H1 (cell line): ENCODE data around the gene ORAI1. TPM values are rescaled to one million over a fixed set of nuclear protein-coding genes. Genes with fewer than 3 reads are reported as not detected.

Source experiments
- CTCF ChIA-PET: fragments of 300-600 bp; sonication (Branson Sonifier 250); formaldehyde crosslinking; loops from one replicate; lab custom pipeline; 2021; ENCODE audit not compliant: partially characterized antibody; lab: Charles Lee
- POLR2A ChIA-PET: fragments of 300-600 bp; sonication (Branson Sonifier 250); formaldehyde crosslinking; loops from one replicate; lab custom pipeline; 2021; ENCODE audit warnings: inconsistent platforms; ENCODE audit not compliant: partially characterized antibody; lab: Charles Lee
- DNase-seq, 2 experiments: peaks; one replicate each; pipeline versions ENCODE4 v3.0.0 to v3.0.0-alpha.2; 2010 to 2022; ENCODE audit warnings: low spot score in 2 of 2, low read depth in 1 of 2, mixed read lengths in 1 of 2
- FAIRE-seq: peaks from 2 replicates; lab custom pipeline; 2011; peaks lifted over from hg19 to GRCh38; lab: Jason Lieb, UNC
- H2AFZ ChIP-seq: 2 replicates; pipeline ENCODE4 v1.8.1; 2012; ENCODE audit warnings: low read length, inconsistent platforms
- H2AK5ac ChIP-seq: 2 replicates; pipeline ENCODE4 v1.6.1; 2013; ENCODE audit warnings: low read depth, low read length
- H2BK120ac ChIP-seq: replicated peaks from 2 replicates; pipeline ENCODE3; 2013; ENCODE audit warnings: low read depth, low read length, inconsistent platforms
- H2BK12ac ChIP-seq: 2 replicates; pipeline ENCODE4 v1.6.1; 2013; ENCODE audit warnings: low read depth, low read length
- H2BK15ac ChIP-seq: 2 replicates; pipeline ENCODE4 v1.6.1; 2013; ENCODE audit warnings: low read length
- H2BK20ac ChIP-seq: 2 replicates; pipeline ENCODE4 v1.6.1; 2013; ENCODE audit warnings: low read length
- H2BK5ac ChIP-seq: 2 replicates; pipeline ENCODE4 v1.6.1; 2013; ENCODE audit warnings: low read depth, low read length
- H3K14ac ChIP-seq: 2 replicates; pipeline ENCODE4 v1.6.1; 2013; ENCODE audit warnings: inconsistent platforms; ENCODE audit not compliant: insufficient read length
- H3K18ac ChIP-seq: 2 replicates; pipeline ENCODE4 v1.6.1; 2013; ENCODE audit warnings: low read length; ENCODE audit errors: extremely low read depth
- H3K23ac ChIP-seq: 2 replicates; pipeline ENCODE4 v1.6.1; 2013; ENCODE audit warnings: inconsistent platforms; ENCODE audit not compliant: insufficient read length
- H3K23me2 ChIP-seq: 2 replicates; pipeline ENCODE4 v1.6.1; 2013; ENCODE audit warnings: low read depth, low read length
- H3K27ac ChIP-seq: 2 replicates; pipeline ENCODE4 v1.6.1; 2011; ENCODE audit warnings: low read depth, low read length, inconsistent platforms
- H3K27me3 ChIP-seq, 4 experiments: replicated peaks in 1 of 4; 1 replicate in 1 of 4; 2 replicates in 3 of 4; pipeline versions ENCODE4 v1.6.1 to v1.8.1; 2011 to 2013; ENCODE audit warnings: low read length in 3 of 4, mild to moderate bottlenecking in 3 of 4, inconsistent platforms in 2 of 4, mixed read lengths in 2 of 4, moderate library complexity in 1 of 4; ENCODE audit not compliant: control insufficient read depth in 3 of 4, insufficient read depth in 3 of 4; ENCODE audit errors: extremely low read depth in 1 of 4
- H3K36me3 ChIP-seq, 4 experiments: 2 replicates each; pipeline versions ENCODE4 v1.6.1 to v1.8.1; 2011 to 2013; ENCODE audit warnings: mild to moderate bottlenecking in 4 of 4, low read length in 3 of 4, moderate library complexity in 2 of 4, control low read depth in 1 of 4, inconsistent platforms in 1 of 4; ENCODE audit not compliant: insufficient read depth in 4 of 4, control insufficient read depth in 2 of 4
- H3K4ac ChIP-seq: replicated peaks from 2 replicates; pipeline ENCODE3; 2013; ENCODE audit warnings: low read length, low read depth, mixed read lengths, inconsistent platforms; ENCODE audit not compliant: insufficient read length
- H3K4me1 ChIP-seq, 4 experiments: replicated peaks in 1 of 4; 1 replicate in 1 of 4; 2 replicates in 3 of 4; pipeline versions ENCODE4 v1.6.1 to v1.8.1; 2011 to 2013; ENCODE audit warnings: low read length in 3 of 4, inconsistent platforms in 2 of 4, mixed read lengths in 1 of 4; ENCODE audit not compliant: insufficient read depth in 4 of 4, control insufficient read depth in 3 of 4
- H3K4me2 ChIP-seq, 2 experiments: 2 replicates each; pipeline versions ENCODE4 v1.6.1 to v1.8.1; 2011 to 2013; ENCODE audit warnings: low read depth in 2 of 2, low read length in 2 of 2, control low read depth in 1 of 2, inconsistent platforms in 1 of 2, mild to moderate bottlenecking in 1 of 2; ENCODE audit not compliant: insufficient read depth in 1 of 2
- H3K4me3 ChIP-seq, 4 experiments: fragments of 200-600, 300-600 bp in 1 of 4; sonication (generic), shearing (Covaris generic), sonication (Bioruptor Twin) in 1 of 4; 2 replicates each; pipeline versions ENCODE4 v1.5.1 to v1.8.1; 2011 to 2016; ENCODE audit warnings: low read length in 4 of 4, low read depth in 3 of 4, control low read depth in 2 of 4, inconsistent platforms in 2 of 4, mild to moderate bottlenecking in 2 of 4, mixed read lengths in 1 of 4, moderate library complexity in 1 of 4; ENCODE audit not compliant: insufficient read depth in 2 of 4; ENCODE audit errors: extremely low read depth in 1 of 4
- H3K56ac ChIP-seq: replicated peaks from 2 replicates; pipeline ENCODE3; 2013; ENCODE audit warnings: low read depth, mild to moderate bottlenecking, mixed read lengths, low read length, inconsistent platforms; ENCODE audit not compliant: insufficient read length
- H3K79me1 ChIP-seq: 2 replicates; pipeline ENCODE4 v1.6.1; 2013; ENCODE audit warnings: low read depth, low read length, control low read depth
- H3K79me2 ChIP-seq, 2 experiments: 2 replicates each; pipeline versions ENCODE4 v1.6.1 to v1.8.1; 2012 to 2013; ENCODE audit warnings: low read length in 2 of 2, mild to moderate bottlenecking in 2 of 2, inconsistent platforms in 1 of 2; ENCODE audit not compliant: insufficient read depth in 2 of 2, control insufficient read depth in 1 of 2
- H3K9ac ChIP-seq, 4 experiments: replicated peaks in 1 of 4; 1 replicate in 1 of 4; 2 replicates in 3 of 4; pipeline versions ENCODE4 v1.6.1 to v1.8.1; 2011 to 2013; ENCODE audit warnings: low read depth in 3 of 4, low read length in 3 of 4, control low read depth in 2 of 4, mild to moderate bottlenecking in 2 of 4, moderate library complexity in 2 of 4, inconsistent platforms in 1 of 4; ENCODE audit errors: extremely low read depth in 1 of 4
- H3K9me3 ChIP-seq, 2 experiments: 2 replicates each; pipeline versions ENCODE4 v1.6.1 to v1.8.1; 2012 to 2013; ENCODE audit warnings: mild to moderate bottlenecking in 2 of 2, moderate library complexity in 2 of 2, control low read depth in 1 of 2, inconsistent platforms in 1 of 2, low read depth in 1 of 2, low read length in 1 of 2, mixed read lengths in 1 of 2; ENCODE audit not compliant: insufficient read depth in 2 of 2
- H4K20me1 ChIP-seq, 2 experiments: replicated peaks in 1 of 2; 2 replicates each; pipeline versions ENCODE3 to v1.8.1; 2011 to 2013; ENCODE audit warnings: inconsistent platforms in 2 of 2, low read length in 2 of 2, mild to moderate bottlenecking in 1 of 2; ENCODE audit not compliant: insufficient read depth in 2 of 2, control insufficient read depth in 1 of 2
- H4K5ac ChIP-seq: 2 replicates; pipeline ENCODE4 v1.6.1; 2013; ENCODE audit warnings: low read length, low read depth, mixed read lengths, inconsistent platforms; ENCODE audit not compliant: insufficient read length
- H4K8ac ChIP-seq: 2 replicates; pipeline ENCODE4 v1.8.0; 2013; ENCODE audit warnings: mild to moderate bottlenecking, moderate library complexity, low read length, inconsistent platforms; ENCODE audit not compliant: insufficient read depth; ENCODE audit errors: extremely low read depth
- H4K91ac ChIP-seq: replicated peaks from 2 replicates; pipeline ENCODE3; 2013; ENCODE audit warnings: low read length, mixed read lengths, inconsistent platforms; ENCODE audit not compliant: insufficient read length
- NRF1 ChIP-seq: IDR thresholded peaks from 2 replicates; pipeline ENCODE4 v1.6.1; 2011; ENCODE audit warnings: mild to moderate bottlenecking, low read depth, low read length, improper control_type of control experiment
- SP2 ChIP-seq: IDR thresholded peaks from 2 replicates; pipeline ENCODE4 v1.6.1; 2012; ENCODE audit warnings: mild to moderate bottlenecking, low read length, inconsistent platforms
- TEAD4 ChIP-seq: IDR thresholded peaks from 2 replicates; pipeline ENCODE4 v1.6.1; 2012; ENCODE audit warnings: low read depth, low read length, inconsistent platforms, mixed read lengths
- YY1 ChIP-seq: IDR thresholded peaks from 2 replicates; pipeline ENCODE4 v1.6.1; 2011; ENCODE audit warnings: low read depth, mild to moderate bottlenecking, low read length
- WGBS, 2 experiments: shearing (Covaris generic) in 1 of 2; methylation state at CpG; one replicate each; pipeline versions ENCODE4 v1.1.6 to v1.1.7; 2013 to 2015; ENCODE audit warnings: low lambda C conversion rate in 2 of 2, mixed read lengths in 2 of 2, inconsistent platforms in 1 of 2, low coverage in 1 of 2, missing lambda C conversion rate in 1 of 2; ENCODE audit not compliant: insufficient replicate concordance in 2 of 2, insufficient coverage in 1 of 2, insufficient read length in 1 of 2; ENCODE audit errors: extremely low coverage in 1 of 2, missing lambda C conversion rate in 1 of 2; 5-methylcytosine and 5-hydroxymethylcytosine counted together
- polyA plus RNA-seq, 7 experiments: library from polyadenylated mRNA; depleted of rRNA in 3 of 7; stranded (reverse) in 5 of 7; unstranded in 2 of 7; fragments of >200 nt in 5 of 7; fragments of 200-250 nt in 2 of 7; gene quantifications; 1 replicate in 5 of 7; 2 replicates in 1 of 7; 4 replicates in 1 of 7; pipeline versions ENCODE4 v1.2.1 to v1.2.3, GENCODE V29; 2011 to 2013; ENCODE audit warnings: missing spikeins in 2 of 7, mixed read lengths in 2 of 7
- total RNA-seq: library from RNA; stranded (reverse); fragmentation: NEBNext Ultra II Directional; extraction: Animal tissue kit (Norgen Biotek cat#: 25700); gene quantifications from 2 replicates; pipeline ENCODE4 v1.2.1, GENCODE V29; 2021
- TF ChIP-seq, protein P1 (sequence below): IDR thresholded peaks from 2 replicates; pipeline ENCODE4 v1.6.1; 2012; ENCODE audit warnings: inconsistent platforms

ORAI1 gene
- total and polyA plus RNA-seq, 2 of the 8 experiments (the other 6 are each of a cell fraction or from before 2014, with no cell fraction given): 29.9 to 71.5 TPM

DNA sequence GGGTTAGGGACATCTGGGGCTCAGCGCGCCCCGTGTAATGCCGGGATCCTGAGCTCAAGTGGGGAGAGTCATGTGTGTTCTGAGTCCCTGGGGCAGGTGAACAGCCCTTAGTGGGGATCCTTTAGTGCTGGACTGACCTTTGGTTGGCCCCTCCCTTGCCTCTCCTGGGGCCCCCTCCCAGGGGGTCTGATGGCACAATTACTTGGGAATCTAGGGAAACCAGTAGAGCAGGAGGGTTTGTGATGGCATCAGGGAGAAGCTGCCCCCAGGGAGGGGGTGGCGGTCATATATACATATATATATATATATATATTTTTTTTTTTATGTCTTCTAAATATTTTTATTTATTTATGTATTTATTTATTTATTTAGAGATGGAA lies 43.2 kb downstream of the ORAI1 start, which contains the start of gene MORN3:
MORN3 (minus strand) TSS at position 134 of the 380 bp plus-strand sequence. CDS start 171 bp downstream, outside the sequence.
- H3K23ac ChIP-seq: no peak within 1 kb of the TSS
- TF ChIP-seq SP2: no peak
- TF ChIP-seq TEAD4: no peak
- TF ChIP-seq, protein P1, sequence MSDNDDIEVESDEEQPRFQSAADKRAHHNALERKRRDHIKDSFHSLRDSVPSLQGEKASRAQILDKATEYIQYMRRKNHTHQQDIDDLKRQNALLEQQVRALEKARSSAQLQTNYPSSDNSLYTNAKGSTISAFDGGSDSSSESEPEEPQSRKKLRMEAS: no peak
- TF ChIP-seq NRF1: no peak
- TF ChIP-seq YY1: no peak
- H2BK120ac ChIP-seq: no peak within 1 kb of the TSS
- H3K9ac ChIP-seq: no peak within 1 kb of the TSS
- peaks cover 0 to 14% (median 5%) of the 10 kb centered on the region in 4 experiments; a peak in 6 of 7 replicates for H3K4me1 ChIP-seq
- H3K4me3 ChIP-seq: no peak within 1 kb of the TSS
- H4K8ac ChIP-seq: peak within 1 kb of the TSS; percentile 45; the same call in 1 of the 2 replicates
- DNase-seq (no peak), FAIRE-seq (no peak)
- H2BK15ac ChIP-seq: no peak within 1 kb of the TSS
- H3K4me2 ChIP-seq: 0 out of 4 replicates have a peak within 1 kb of the TSS, but pooled peaks of 1 of the 2 experiments have one; percentile 33
- no peak within 1 kb of the TSS for H2BK20ac ChIP-seq
- H2BK12ac ChIP-seq: no peak within 1 kb of the TSS; the same call in 1 of the 2 replicates
- CTCF ChIA-PET: interaction anchor here (0.8 to 7.9 kb wide), 27 partner anchors 9 to 222 kb away, joined by 3 to 52 read pairs (median 7); partner anchors contain the start of gene ORAI1
- H4K91ac ChIP-seq: no peak within 1 kb of the TSS
- no peaks in the 10 kb centered on the region for H3K9me3 ChIP-seq
- 98% methylated on average over 5 of the region's 5 CpGs; no CpG with 5 or more reads in 1 of the 2 experiments for WGBS, 2 experiments
- H3K36me3 ChIP-seq: no peaks in the 10 kb centered on the region
- H2AK5ac ChIP-seq: no peak within 1 kb of the TSS
- no peak within 1 kb of the TSS for H2AFZ ChIP-seq
- no peak within 1 kb of the TSS for H4K5ac ChIP-seq
- no peak within 1 kb of the TSS for H3K14ac ChIP-seq
- H3K18ac ChIP-seq: peak within 1 kb of the TSS; percentile 19; the same call in 1 of the 2 replicates
- no peak within 1 kb of the TSS for H2BK5ac ChIP-seq
- no peaks in the 10 kb centered on the region for H3K27me3 ChIP-seq
- H3K56ac ChIP-seq: no peak within 1 kb of the TSS
- H3K23me2 ChIP-seq: no peaks in the 10 kb centered on the region; the same call in 1 of the 2 replicates
- H3K27ac ChIP-seq: no peak within 1 kb of the TSS
- POLR2A ChIA-PET: interaction anchor here (0.6 to 6.1 kb wide), 12 partner anchors 9 to 152 kb away, joined by 3 to 29 read pairs (median 6); partner anchors contain the start of genes KDM2B and ORAI1
- H3K79me1 ChIP-seq: no peaks in the 10 kb centered on the region; the same call in 1 of the 2 replicates
- H3K4ac ChIP-seq: no peak within 1 kb of the TSS
- H3K79me2 ChIP-seq: no peaks in the 10 kb centered on the region
- H4K20me1 ChIP-seq: no peaks in the 10 kb centered on the region
